ENCODE results near the gene CORO2B.
A peak's percentile ranks its signal among the peaks of the same experiment; 100 is the strongest.

Gene CORO2B

GRCh38 chr15:68629519-68630210, 50.9 kb downstream of the CORO2B start:
- no peak for DNase-seq (ENCODE audit: low read depth)

- DNase-seq (ENCODE audit: low read depth) = no peak
Observed at GRCh38 chr15:68630211-68630555, 51.4 kb downstream of the CORO2B start.

- no peak for DNase-seq (ENCODE audit: low read depth)
Observed at GRCh38 chr15:68630836-68631235, 52.0 kb downstream of the CORO2B start.

GRCh38 chr15:68631601-68632051, 52.8 kb downstream of the CORO2B start:
- DNase-seq (ENCODE audit: low read depth) = no peak

- DNase-seq (ENCODE audit: low read depth) = no peak
Observed at GRCh38 chr15:68632101-68632500, 53.3 kb downstream of the CORO2B start.

GRCh38 chr15:68633231-68634121, 54.7 kb downstream of the CORO2B start:
- DNase-seq (ENCODE audit: low read depth) = no peak

GRCh38 chr15:68634122-68634482, 55.3 kb downstream of the CORO2B start:
- DNase-seq (ENCODE audit: low read depth) = no peak

- no peak for DNase-seq (ENCODE audit: low read depth)
Observed at GRCh38 chr15:68634531-68634930, 55.7 kb downstream of the CORO2B start.

GRCh38 chr15:68635141-68635540, 56.3 kb downstream of the CORO2B start:
- no peak for DNase-seq (ENCODE audit: low read depth)

GRCh38 chr15:68636256-68636655, 57.5 kb downstream of the CORO2B start:
- DNase-seq (ENCODE audit: low read depth) = no peak

GRCh38 chr15:68637767-68638404, 59.1 kb downstream of the CORO2B start:
- no peak for DNase-seq (ENCODE audit: low read depth)

- DNase-seq (ENCODE audit: low read depth) = no peak
Observed at GRCh38 chr15:68638953-68639515, 60.2 kb downstream of the CORO2B start.

GRCh38 chr15:68639926-68640600, 61.3 kb downstream of the CORO2B start:
- DNase-seq (ENCODE audit: low read depth) = no peak

GRCh38 chr15:68640791-68641331, 62.1 kb downstream of the CORO2B start:
- DNase-seq (ENCODE audit: low read depth) = no peak

GRCh38 chr15:68641376-68641775, 62.6 kb downstream of the CORO2B start:
- no peak for DNase-seq (ENCODE audit: low read depth)

- no peak for DNase-seq (ENCODE audit: low read depth)
Observed at GRCh38 chr15:68642491-68642845, 63.7 kb downstream of the CORO2B start.

- DNase-seq (ENCODE audit: low read depth) = no peak
Observed at GRCh38 chr15:68643216-68643830, 64.5 kb downstream of the CORO2B start.

- peak; percentile 65 for DNase-seq (ENCODE audit: low read depth)
Observed at GRCh38 chr15:68644083-68644904, 65.5 kb downstream of the CORO2B start.

GRCh38 chr15:68644996-68645395, 66.2 kb downstream of the CORO2B start:
- no peak for DNase-seq (ENCODE audit: low read depth)

GRCh38 chr15:68646156-68646555, 67.4 kb downstream of the CORO2B start:
- no peak for DNase-seq (ENCODE audit: low read depth)
